ENCODE results near the gene ACOX1. TPM values are rescaled to one million over a fixed set of nuclear protein-coding genes. Genes with fewer than 3 reads are reported as not detected.

Gene ACOX1
- total and polyA plus RNA-seq, 9 donors: 10.6 to 53.0 (median 39.4) TPM

GRCh38 chr17:76019833-76020467, 41.0 kb upstream of the ACOX1 start:
- no peaks in the 10 kb centered on the region for H3K27me3 ChIP-seq
- WGBS, 3 donors: 88 to 92% (median 91%) methylated on average over 6 of the region's 6 CpGs
- no peaks in the 10 kb centered on the region for H3K4me1 ChIP-seq (ENCODE audit: insufficient read depth)
- H3K36me3 ChIP-seq: no peaks in the 10 kb centered on the region
- intact Hi-C loops (cut with DNase I): loop anchor here in 1 of 4 donors (10.0 kb wide), 1 partner anchor 255 kb away; no protein-coding TSS in a partner anchor
- DNase-seq: no peak
- TF ChIP-seq CTCF (IDR thresholded peaks at IDR 0.05) (no peak), POLR2A (IDR thresholded peaks at IDR 0.05) (no peak)
- no peak overlapping the region for H3K27ac ChIP-seq
- no peaks in the 10 kb centered on the region for H3K9me3 ChIP-seq
- no peak overlapping the region for H3K4me3 ChIP-seq

GRCh38 chr17:76018801-76019200, 39.8 kb upstream of the ACOX1 start:
- no peak for TF ChIP-seq EP300 (IDR thresholded peaks at IDR 0.05)
- no peak for TF ChIP-seq POLR2A (IDR thresholded peaks at IDR 0.05)
- no peak for TF ChIP-seq CTCF (IDR thresholded peaks at IDR 0.05)
- DNase-seq: no peak
- H3K27me3 ChIP-seq: no peaks in the 10 kb centered on the region
- H3K4me3 ChIP-seq: no peak overlapping the region
- no peaks in the 10 kb centered on the region for H3K9me3 ChIP-seq
- H3K36me3 ChIP-seq: no peaks in the 10 kb centered on the region
- H3K27ac ChIP-seq: no peak overlapping the region
- 87 to 91% (median 90%) methylated on average over 13 of the region's 13 CpGs for WGBS, 3 donors
- no peaks in the 10 kb centered on the region for H3K4me1 ChIP-seq (ENCODE audit: insufficient read depth)
- intact Hi-C loops (cut with DNase I): loop anchor here in 1 of 4 donors (10.0 kb wide), 1 partner anchor 256 kb away; no protein-coding TSS in a partner anchor

- H3K27me3 ChIP-seq: no peaks in the 10 kb centered on the region
- no peak for DNase-seq
- TF ChIP-seq POLR2A (IDR thresholded peaks at IDR 0.05) (no peak), CTCF (IDR thresholded peaks at IDR 0.05) (no peak), EP300 (IDR thresholded peaks at IDR 0.05) (no peak)
- no peak overlapping the region for H3K27ac ChIP-seq
- no peak overlapping the region for H3K4me3 ChIP-seq
- intact Hi-C loops (cut with DNase I): loop anchor here in 1 of 4 donors (10.0 kb wide), 1 partner anchor 256 kb away; no protein-coding TSS in a partner anchor
- H3K9me3 ChIP-seq: no peaks in the 10 kb centered on the region
- WGBS, 3 donors: 72 to 89% (median 78%) methylated on average over 11 of the region's 11 CpGs
- H3K4me1 ChIP-seq (ENCODE audit: insufficient read depth): no peaks in the 10 kb centered on the region
- no peaks in the 10 kb centered on the region for H3K36me3 ChIP-seq
Observed at GRCh38 chr17:76018340-76018680, 39.3 kb upstream of the ACOX1 start.

- Histone ChIP-seq H3K4me3 (no peak overlapping the region), H3K4me1 (ENCODE audit: insufficient read depth) (no peaks in the 10 kb centered on the region), H3K36me3 (no peaks in the 10 kb centered on the region), H3K9me3 (no peaks in the 10 kb centered on the region), H3K27ac (no peak overlapping the region), H3K27me3 (no peaks in the 10 kb centered on the region)
- 83 to 88% (median 84%) methylated on average over 17 to 21 of the region's 21 CpGs for WGBS, 3 donors
- TF ChIP-seq EP300 (IDR thresholded peaks at IDR 0.05) (no peak), CTCF (IDR thresholded peaks at IDR 0.05) (no peak), POLR2A (IDR thresholded peaks at IDR 0.05) (no peak)
- DNase-seq: no peak
- intact Hi-C loops (cut with DNase I): loop anchor here in 1 of 4 donors (10.0 kb wide), 1 partner anchor 257 kb away; no protein-coding TSS in a partner anchor
Observed at GRCh38 chr17:76017481-76018339, 38.7 kb upstream of the ACOX1 start.
